H1 (cell line): ENCODE data around the gene COX10.
"Not testable (repeated sequence)": the region's sequence is repeated elsewhere in the genome, so short reads cannot be mapped to it uniquely, and the experiment has no call there.

Experiments used
- CBX5 ChIP-seq: fragments of 300-800, 300-1000 bp; sonication (generic); IDR thresholded peaks from 2 replicates; pipeline ENCODE4 v1.7.1; 2016; ENCODE audit warnings: antibody characterized with exemption, low read length, low read depth
- CTBP2 ChIP-seq: IDR thresholded peaks from 2 replicates; pipeline ENCODE4 v1.7.0; 2011; ENCODE audit warnings: borderline replicate concordance, mild to moderate bottlenecking, moderate library complexity, mixed read lengths, low read length; ENCODE audit not compliant: insufficient read depth, insufficient read length
- CTCF ChIP-seq, 3 experiments: IDR thresholded peaks; 1 replicate in 2 of 3; 2 replicates in 1 of 3; pipeline versions ENCODE4 v1.5.1 to v1.6.1; 2011; ENCODE audit warnings: low read length in 3 of 3, mild to moderate bottlenecking in 3 of 3, inconsistent platforms in 2 of 3, low read depth in 1 of 3, moderate library complexity in 1 of 3; ENCODE audit not compliant: insufficient read depth in 1 of 3; ENCODE audit errors: control extremely low read depth in 1 of 3
- HDAC6 ChIP-seq: IDR thresholded peaks from one replicate; pipeline ENCODE4 v1.7.1; 2012; ENCODE audit warnings: low read depth, mild to moderate bottlenecking, inconsistent platforms, low read length, moderate library complexity
- KDM5A ChIP-seq: fragments of 200-600 bp; IDR thresholded peaks from 2 replicates; pipeline ENCODE4 v1.7.1; 2012; ENCODE audit warnings: mild to moderate bottlenecking, low read length, inconsistent platforms, mixed read lengths
- MAFK ChIP-seq: IDR thresholded peaks from 2 replicates; pipeline ENCODE4 v1.6.1; 2012; ENCODE audit warnings: low read depth, mild to moderate bottlenecking, improper control_type of control experiment, low read length
- POLR2A ChIP-seq, 2 experiments: IDR thresholded peaks; 1 replicate in 1 of 2; 2 replicates in 1 of 2; pipeline ENCODE4 v1.6.1; 2011; ENCODE audit warnings: low read depth in 2 of 2, low read length in 2 of 2, mild to moderate bottlenecking in 2 of 2; ENCODE audit errors: control extremely low read depth in 1 of 2
- SIX5 ChIP-seq: IDR thresholded peaks from 2 replicates; pipeline ENCODE4 v1.6.1; 2011; ENCODE audit warnings: mild to moderate bottlenecking, low read depth, low read length
- ZNF274 ChIP-seq: IDR thresholded peaks from 2 replicates; pipeline ENCODE4 v1.7.0; 2012; ENCODE audit warnings: low read length, borderline replicate concordance; ENCODE audit errors: extremely low read depth

- TF ChIP-seq CTCF (IDR thresholded peaks at IDR 0.05; ENCODE audit: control extremely low read depth in 1 of 3, insufficient read depth in 1 of 3, low read depth in 1 of 3, low read length in 3 of 3); POLR2A (IDR thresholded peaks at IDR 0.05; ENCODE audit: control extremely low read depth in 1 of 2, low read depth in 2 of 2, low read length in 2 of 2); CBX5; CTBP2; KDM5A; MAFK; ZNF274; HDAC6; SIX5: not testable (repeated sequence)
Observed at GRCh38 chr17:14235047-14235446, 165.7 kb downstream of the COX10 start.
